Hepatocyte (in vitro differentiated cells): Measurements from ENCODE around the gene HPSE2. TPM values are rescaled to one million over a fixed set of nuclear protein-coding genes. Genes with fewer than 3 reads are reported as not detected.
"Not testable (repeated sequence)": the region's sequence is repeated elsewhere in the genome, so short reads cannot be mapped to it uniquely, and the experiment has no call there.

ENCODE experiments used
- DNase-seq: peaks from one replicate; pipeline ENCODE4 v3.0.0-alpha.2; 2016; ENCODE audit warnings: low spot score
- H2AFZ ChIP-seq: fragments of 200-600 bp; sonication (generic); 2 replicates; pipeline ENCODE4 v1.6.0; 2016; ENCODE audit warnings: antibody characterized with exemption, mild to moderate bottlenecking
- H3K27ac ChIP-seq: fragments of 200-600 bp; sonication (generic); 2 replicates; pipeline ENCODE4 v1.5.1; 2016; ENCODE audit warnings: mild to moderate bottlenecking
- H3K27me3 ChIP-seq: fragments of 200-600 bp; sonication (generic); 2 replicates; pipeline ENCODE4 v1.6.1; 2016
- H3K36me3 ChIP-seq: fragments of 200-600 bp; sonication (generic); replicated peaks from 2 replicates; pipeline ENCODE4 v1.5.1; 2016; ENCODE audit warnings: low read depth; ENCODE audit not compliant: insufficient read depth
- H3K4me1 ChIP-seq: fragments of 200-600 bp; sonication (generic); 2 replicates; pipeline ENCODE4 v1.5.1; 2016; ENCODE audit warnings: mild to moderate bottlenecking, moderate library complexity; ENCODE audit not compliant: insufficient read depth
- H3K4me2 ChIP-seq: fragments of 200-600 bp; sonication (generic); 2 replicates; pipeline ENCODE4 v1.6.0; 2016
- H3K4me3 ChIP-seq: fragments of 200-600 bp; sonication (generic); 2 replicates; pipeline ENCODE4 v1.5.1; 2016; ENCODE audit warnings: mild to moderate bottlenecking
- H3K79me2 ChIP-seq: fragments of 200-600 bp; sonication (generic); 2 replicates; pipeline ENCODE4 v1.6.0; 2017; ENCODE audit warnings: mild to moderate bottlenecking
- H3K9me2 ChIP-seq: fragments of 200-600 bp; sonication (generic); replicated peaks from 2 replicates; pipeline ENCODE4 v1.6.0; 2017; ENCODE audit warnings: mild to moderate bottlenecking; ENCODE audit not compliant: insufficient read depth
- H3K9me3 ChIP-seq: fragments of 200-600 bp; sonication (generic); 2 replicates; pipeline ENCODE4 v1.5.1; 2016; ENCODE audit warnings: low read depth, mild to moderate bottlenecking
- H4K20me1 ChIP-seq: fragments of 200-600 bp; sonication (generic); 2 replicates; pipeline ENCODE4 v1.6.0; 2016; ENCODE audit warnings: mild to moderate bottlenecking; ENCODE audit not compliant: insufficient read depth, poor library complexity, severe bottlenecking
- CTCF ChIP-seq: fragments of 200-600 bp; sonication (generic); IDR thresholded peaks from 2 replicates; pipeline ENCODE4 v1.5.1; 2016; ENCODE audit warnings: antibody characterized with exemption, mild to moderate bottlenecking; ENCODE audit not compliant: poor library complexity
- EZH2 ChIP-seq: fragments of 200-600 bp; sonication (generic); IDR thresholded peaks from 2 replicates; pipeline ENCODE4 v1.6.1; 2016; ENCODE audit warnings: antibody characterized with exemption, mild to moderate bottlenecking, borderline replicate concordance
- EZH2phosphoT487 ChIP-seq: fragments of 200-600 bp; sonication (generic); IDR thresholded peaks from one replicate; pipeline ENCODE4 v1.6.1; 2018; ENCODE audit warnings: antibody characterized with exemption, mild to moderate bottlenecking, low read depth, moderate library complexity; ENCODE audit not compliant: unreplicated experiment, severe bottlenecking
- WGBS: methylation state at CpG from one replicate; pipeline ENCODE4 v1.1.6; 2016; ENCODE audit warnings: low lambda C conversion rate; ENCODE audit errors: missing lambda C conversion rate; 5-methylcytosine and 5-hydroxymethylcytosine counted together
- polyA plus RNA-seq: library from polyadenylated mRNA; unstranded; fragments of >200 nt; fragmentation: Nextera tagmentation; extraction: Ambion mirVana; gene quantifications from 2 replicates; pipeline ENCODE4 v1.2.1, GENCODE V29; 2016
- total RNA-seq: library from RNA; depleted of rRNA; stranded (reverse); fragments of >200 nt; gene quantifications from 2 replicates; pipeline ENCODE4 v1.2.3, GENCODE V29; 2014

HPSE2 gene
- total and polyA plus RNA-seq, 2 experiments from 2014 or later: 3.7 to 5.7 TPM

GRCh38 chr10:99161165-99161564 lies 74.5 kb downstream of the HPSE2 start:
- no peaks in the 10 kb centered on the region for H4K20me1 ChIP-seq
- no peak overlapping the region for H3K4me2 ChIP-seq
- no peaks in the 10 kb centered on the region for H3K79me2 ChIP-seq
- H2AFZ ChIP-seq: no peak overlapping the region
- WGBS: 69% methylated on average over 4 of the region's 4 CpGs
- H3K27ac ChIP-seq: no peak overlapping the region
- H3K4me1 ChIP-seq: no peaks in the 10 kb centered on the region
- no peaks in the 10 kb centered on the region for H3K36me3 ChIP-seq
- DNase-seq: no peak
- H3K9me2 ChIP-seq: no peaks in the 10 kb centered on the region
- no peak overlapping the region for H3K4me3 ChIP-seq
- H3K9me3 ChIP-seq: no peaks in the 10 kb centered on the region
- no peaks in the 10 kb centered on the region for H3K27me3 ChIP-seq
- TF ChIP-seq EZH2phosphoT487: no peak
- TF ChIP-seq CTCF: no peak
- TF ChIP-seq EZH2: no peak

GRCh38 chr10:99143651-99144050 lies 92.0 kb downstream of the HPSE2 start:
- H3K4me2 ChIP-seq: no peak overlapping the region
- H3K27me3 ChIP-seq: no peaks in the 10 kb centered on the region
- no peak overlapping the region for H2AFZ ChIP-seq
- H3K79me2 ChIP-seq: no peaks in the 10 kb centered on the region
- H3K4me1 ChIP-seq: peaks cover 10% of the 10 kb centered on the region
- WGBS: 66% methylated on average over 2 of the region's 2 CpGs
- no peak overlapping the region for H3K4me3 ChIP-seq
- no peaks in the 10 kb centered on the region for H4K20me1 ChIP-seq
- no peak for DNase-seq
- H3K9me3 ChIP-seq: no peaks in the 10 kb centered on the region
- no peaks in the 10 kb centered on the region for H3K9me2 ChIP-seq
- TF ChIP-seq EZH2phosphoT487 (no peak), EZH2 (no peak), CTCF (no peak)
- H3K27ac ChIP-seq: no peak overlapping the region
- no peaks in the 10 kb centered on the region for H3K36me3 ChIP-seq

DNA sequence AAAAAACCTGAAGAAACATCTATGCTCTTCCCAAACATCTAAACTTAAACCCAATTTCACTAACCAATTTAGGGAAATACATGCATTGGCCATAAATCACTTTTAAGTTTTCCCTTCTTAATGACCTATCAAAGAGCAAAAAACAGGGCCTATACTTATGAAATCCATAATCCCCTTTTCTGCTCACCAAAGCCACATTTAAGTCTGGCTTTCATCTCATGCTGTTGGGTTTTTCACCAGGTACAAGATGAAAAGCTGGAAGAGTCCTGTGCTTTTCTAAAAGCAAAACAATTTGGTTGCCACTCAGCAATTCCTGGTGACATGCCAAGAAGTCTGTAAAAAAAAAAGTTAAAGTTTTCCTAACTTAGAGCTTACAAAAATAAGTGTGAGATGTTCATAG lies 92.6 kb downstream of the HPSE2 start:
- TF ChIP-seq EZH2phosphoT487: no peak
- TF ChIP-seq CTCF: no peak
- no peak for TF ChIP-seq EZH2
- Histone ChIP-seq H3K9me3 (no peaks in the 10 kb centered on the region), H3K9me2 (no peaks in the 10 kb centered on the region), H3K36me3 (no peaks in the 10 kb centered on the region), H3K4me1 (peaks cover 10% of the 10 kb centered on the region), H3K79me2 (no peaks in the 10 kb centered on the region), H3K4me2 (peak overlapping the region; percentile 6), H3K4me3 (no peak overlapping the region), H4K20me1 (no peaks in the 10 kb centered on the region), H2AFZ (no peak overlapping the region), H3K27me3 (no peaks in the 10 kb centered on the region), H3K27ac (no peak overlapping the region)
- no peak for DNase-seq

DNA sequence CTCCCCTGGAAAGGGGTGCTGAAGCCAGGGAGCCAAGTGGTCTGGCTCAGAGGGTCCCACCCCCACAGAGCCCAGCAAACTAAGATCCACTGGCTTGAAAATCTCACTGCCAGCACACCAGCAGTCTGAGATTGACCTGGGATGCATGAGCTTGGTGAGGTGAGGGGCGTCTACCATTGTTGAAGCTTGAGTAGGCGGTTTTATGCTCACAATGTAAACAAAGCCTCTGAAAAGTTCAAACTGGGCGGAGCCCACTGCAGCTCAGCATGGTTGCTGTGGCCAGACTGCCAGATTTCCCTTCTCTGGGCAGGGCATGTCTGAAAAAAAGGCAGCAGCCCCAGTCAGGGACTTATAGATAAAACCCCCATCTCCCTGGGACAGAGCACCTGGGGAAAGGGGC lies 102.8 kb downstream of the HPSE2 start:
- H2AFZ ChIP-seq, H3K4me1 ChIP-seq, H3K4me2 ChIP-seq, H3K4me3 ChIP-seq, H3K9me2 ChIP-seq, H4K20me1 ChIP-seq, H3K36me3 ChIP-seq, H3K27ac ChIP-seq, H3K79me2 ChIP-seq, H3K27me3 ChIP-seq, H3K9me3 ChIP-seq: not testable (repeated sequence)
- peak; percentile 38 for DNase-seq
- 45% methylated on average over 3 of the region's 3 CpGs for WGBS
